ENCODE results near the gene UBE2Q2. TPM values are rescaled to one million over a fixed set of nuclear protein-coding genes. Genes with fewer than 3 reads are reported as not detected.

Gene UBE2Q2
- total RNA-seq, result 37.3 and 55.4 TPM in 2 replicates

GRCh38 chr15:75842722-75843677 lies at the start of gene UBE2Q2:
Gene UBE2Q2, plus strand, starts transcription at chr15:75843447. Its CDS starts 220 bp downstream, at chr15:75843667.

GRCh38 chr15:75903331-75904239 lies 60.3 kb downstream of the UBE2Q2 start, which contains the start of gene FBXO22:
Gene FBXO22, plus strand, starts transcription at chr15:75903878. Its CDS starts 86 bp downstream, at chr15:75903964.

Other genes with a start within 250 kb of the UBE2Q2 start
- gene SNUPN, start 217.7 kb upstream of the UBE2Q2 start, total RNA-seq, result 13.5 and 20.2 TPM in 2 replicates
- 133 and 156 TPM in 2 replicates for gene IMP3, start 203.2 kb upstream of the UBE2Q2 start, total RNA-seq
- gene SNX33, start 195.5 kb upstream of the UBE2Q2 start, total RNA-seq, result 23.0 and 24.8 TPM in 2 replicates
- 2.1 and 22.7 TPM in 2 replicates for gene CSPG4, start 130.6 kb upstream of the UBE2Q2 start, total RNA-seq
- gene FBXO22, start 60.4 kb downstream of the UBE2Q2 start, total RNA-seq, result 74.4 and 82.4 TPM in 2 replicates
- not detected in 2 replicates for gene NRG4, start 169.0 kb downstream of the UBE2Q2 start, total RNA-seq
- gene TMEM266, start 216.5 kb downstream of the UBE2Q2 start, total RNA-seq, result 0.48 and 0.85 TPM in 2 replicates